K562 (cell line): Measurements from ENCODE around the gene ZKSCAN5. TPM values are rescaled to one million over a fixed set of nuclear protein-coding genes. Genes with fewer than 3 reads are reported as not detected.

Experiments used
- ARID4B ChIP-seq: sonication (generic); formaldehyde crosslinking; IDR thresholded peaks from 2 replicates; pipeline ENCODE4 v1.8.0; 2022; ENCODE audit warnings: mild to moderate bottlenecking, missing genetic modification reagents
- EGR1 ChIP-seq: fragments of 450-650 bp; conservative IDR thresholded peaks from 2 replicates; pipeline ENCODE4 v1.6.1; 2017; ENCODE audit warnings: mild to moderate bottlenecking
- HSF4 ChIP-seq: fragments of 250-450 bp; sonication (Bioruptor Pico); IDR thresholded peaks from 2 replicates; pipeline ENCODE4 v2.1.2; 2022; ENCODE audit warnings: mild to moderate bottlenecking, moderate library complexity, borderline replicate concordance
- PTBP1 ChIP-seq: fragments of 200-400 bp; formaldehyde crosslinking; IDR thresholded peaks from 2 replicates; pipeline ENCODE4 v1.6.1; 2017; ENCODE audit warnings: low read depth, low read length
- RBFOX2 ChIP-seq: fragments of 200-400 bp; formaldehyde crosslinking; IDR thresholded peaks from 2 replicates; pipeline ENCODE4 v1.6.1; 2017; ENCODE audit warnings: low read depth, mild to moderate bottlenecking, low read length, moderate library complexity
- RBM17 ChIP-seq: fragments of 200-400 bp; formaldehyde crosslinking; IDR thresholded peaks from 2 replicates; pipeline ENCODE4 v1.6.1; 2017; ENCODE audit warnings: low read depth, mild to moderate bottlenecking, low read length, borderline replicate concordance
- TFAP4 ChIP-seq: sonication (generic); formaldehyde crosslinking; IDR thresholded peaks from 2 replicates; pipeline ENCODE4 v1.8.0; 2022; ENCODE audit warnings: missing genetic modification reagents, mild to moderate bottlenecking, moderate library complexity, borderline replicate concordance
- ZBED1 ChIP-seq: IDR thresholded peaks from 2 replicates; pipeline ENCODE4 v1.6.1; 2014
- ZNF165 ChIP-seq: fragments of 250-450 bp; sonication (Bioruptor Pico); IDR thresholded peaks from 2 replicates; pipeline ENCODE4 v1.4.0; 2020; ENCODE audit warnings: borderline replicate concordance
- ZNF717 ChIP-seq: fragments of 250-450 bp; sonication (Bioruptor Pico); IDR thresholded peaks from 2 replicates; pipeline ENCODE4 v1.5.0; 2021
- polyA plus RNA-seq, 8 experiments: library from polyadenylated mRNA; depleted of rRNA in 4 of 8; stranded (reverse) in 5 of 8; unstranded in 3 of 8; fragments of >200 nt; fragmentation: Nextera tagmentation in 2 of 8; fragmentation: Illumina TruSeq in 1 of 8; extraction: Ambion mirVana in 2 of 8; extraction: Trizol in 1 of 8; gene quantifications; 2 replicates each; pipeline versions ENCODE4 v1.2.1 to v1.2.3, GENCODE V29; 2011 to 2014; ENCODE audit warnings: inconsistent platforms in 1 of 8, missing spikeins in 1 of 8
- total RNA-seq, 7 experiments: library from RNA; depleted of rRNA in 6 of 7; stranded (reverse); fragments of >200 nt in 6 of 7; fragmentation: Illumina TruSeq in 2 of 7; extraction: Trizol in 2 of 7; gene quantifications; 2 replicates each; pipeline versions ENCODE4 v1.2.1 to v1.2.3, GENCODE V29; 2011 to 2021; ENCODE audit warnings: low replicate concordance in 1 of 7
- TF ChIP-seq, protein P1 (sequence below): conservative IDR thresholded peaks from 2 replicates; pipeline ENCODE4 v1.6.1; 2011; ENCODE audit warnings: low read depth, mild to moderate bottlenecking, low read length; ENCODE audit not compliant: control insufficient read depth
- TF ChIP-seq, protein P2 (sequence below), 3 experiments: fragments of 200-800 bp in 1 of 3; sonication (Bioruptor generic) in 1 of 3; sonication (generic) in 1 of 3; formaldehyde crosslinking in 1 of 3; IDR thresholded peaks; 2 replicates each; pipeline versions ENCODE4 v1.6.1 to v1.8.0; 2016 to 2022; ENCODE audit warnings: mild to moderate bottlenecking in 2 of 3, missing compliant biosample characterization in 2 of 3, missing genetic modification characterization in 2 of 3, missing genetic modification reagents in 1 of 3

ZKSCAN5 gene
- total and polyA plus RNA-seq, 9 of the 15 experiments (the other 6 are each of a cell fraction or from before 2014, with no cell fraction given) = 4.2 to 19.0 (median 15.0) TPM

DNA sequence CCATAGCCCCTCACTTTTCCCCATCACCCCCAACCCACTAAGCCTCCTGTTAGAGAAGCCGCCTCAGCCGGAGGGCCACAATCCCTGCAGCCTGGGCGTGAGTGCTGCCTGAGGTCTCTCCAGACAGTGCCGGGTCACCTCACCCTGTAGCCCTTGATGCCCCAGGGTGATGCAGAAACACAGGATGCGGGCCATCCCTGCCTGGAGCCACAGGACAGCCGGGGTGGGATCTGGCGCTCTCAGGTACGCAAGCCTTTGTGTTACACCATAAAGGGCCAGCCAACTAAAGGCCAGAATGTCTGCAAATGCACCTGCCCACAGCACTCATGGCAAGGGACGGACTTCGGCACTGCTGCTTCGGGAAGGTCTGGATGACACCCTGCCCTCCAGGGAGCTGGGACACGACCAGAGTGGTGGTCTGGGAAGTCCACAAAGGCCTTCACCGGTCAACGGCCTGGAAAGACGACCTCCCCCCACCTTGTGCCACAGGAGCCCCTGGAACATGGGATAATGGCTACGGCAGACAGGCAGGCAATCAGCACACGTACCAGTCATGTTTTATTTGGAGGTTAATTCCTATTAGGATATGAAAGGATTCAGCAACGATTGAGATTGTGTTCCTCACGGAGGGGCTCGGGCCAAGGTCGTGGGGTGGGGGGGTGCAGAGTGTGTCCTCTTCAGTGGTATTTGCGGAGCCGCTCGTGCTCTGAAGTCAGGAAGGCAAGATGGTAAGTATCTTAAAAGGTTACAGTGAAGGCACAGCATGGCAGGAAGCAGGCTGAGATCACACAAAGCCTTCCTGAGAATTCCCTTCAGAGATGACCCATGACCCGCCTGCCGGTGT lies 46.6 kb upstream of the ZKSCAN5 start (continued):
- TF ChIP-seq RBM17 (no peak), ARID4B (CRISPR knock-in tag) (no peak), ZBED1 (peak; percentile 65; the same call in 1 of the 2 replicates), HSF4 (CRISPR knock-in tag) (no peak), ZNF717 (CRISPR knock-in tag) (peak; percentile 69; the same call in 1 of the 2 replicates), ZNF165 (CRISPR knock-in tag) (no peak), TFAP4 (CRISPR knock-in tag) (0 out of 2 replicates have a peak, but pooled peaks have one; percentile 5), PTBP1 (no peak), EGR1 (no peak), RBFOX2 (peak; percentile 66)
- TF ChIP-seq, protein P1, sequence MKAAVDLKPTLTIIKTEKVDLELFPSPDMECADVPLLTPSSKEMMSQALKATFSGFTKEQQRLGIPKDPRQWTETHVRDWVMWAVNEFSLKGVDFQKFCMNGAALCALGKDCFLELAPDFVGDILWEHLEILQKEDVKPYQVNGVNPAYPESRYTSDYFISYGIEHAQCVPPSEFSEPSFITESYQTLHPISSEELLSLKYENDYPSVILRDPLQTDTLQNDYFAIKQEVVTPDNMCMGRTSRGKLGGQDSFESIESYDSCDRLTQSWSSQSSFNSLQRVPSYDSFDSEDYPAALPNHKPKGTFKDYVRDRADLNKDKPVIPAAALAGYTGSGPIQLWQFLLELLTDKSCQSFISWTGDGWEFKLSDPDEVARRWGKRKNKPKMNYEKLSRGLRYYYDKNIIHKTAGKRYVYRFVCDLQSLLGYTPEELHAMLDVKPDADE = 0 out of 2 replicates have a peak, but pooled peaks have one; percentile 32
- TF ChIP-seq, protein P2, sequence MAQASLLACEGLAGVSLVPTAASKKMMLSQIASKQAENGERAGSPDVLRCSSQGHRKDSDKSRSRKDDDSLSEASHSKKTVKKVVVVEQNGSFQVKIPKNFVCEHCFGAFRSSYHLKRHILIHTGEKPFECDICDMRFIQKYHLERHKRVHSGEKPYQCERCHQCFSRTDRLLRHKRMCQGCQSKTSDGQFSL (CRISPR knock-in tag; IDR thresholded peaks at IDR 0.05) = peak; percentile 65
- TF ChIP-seq, protein P2 (tag; IDR thresholded peaks at IDR 0.05) = no peak
